ENCODE results near the gene SEMA4D.
"Not testable (repeated sequence)": the region's sequence is repeated elsewhere in the genome, so short reads cannot be mapped to it uniquely, and the experiment has no call there.

SEMA4D gene

DNA sequence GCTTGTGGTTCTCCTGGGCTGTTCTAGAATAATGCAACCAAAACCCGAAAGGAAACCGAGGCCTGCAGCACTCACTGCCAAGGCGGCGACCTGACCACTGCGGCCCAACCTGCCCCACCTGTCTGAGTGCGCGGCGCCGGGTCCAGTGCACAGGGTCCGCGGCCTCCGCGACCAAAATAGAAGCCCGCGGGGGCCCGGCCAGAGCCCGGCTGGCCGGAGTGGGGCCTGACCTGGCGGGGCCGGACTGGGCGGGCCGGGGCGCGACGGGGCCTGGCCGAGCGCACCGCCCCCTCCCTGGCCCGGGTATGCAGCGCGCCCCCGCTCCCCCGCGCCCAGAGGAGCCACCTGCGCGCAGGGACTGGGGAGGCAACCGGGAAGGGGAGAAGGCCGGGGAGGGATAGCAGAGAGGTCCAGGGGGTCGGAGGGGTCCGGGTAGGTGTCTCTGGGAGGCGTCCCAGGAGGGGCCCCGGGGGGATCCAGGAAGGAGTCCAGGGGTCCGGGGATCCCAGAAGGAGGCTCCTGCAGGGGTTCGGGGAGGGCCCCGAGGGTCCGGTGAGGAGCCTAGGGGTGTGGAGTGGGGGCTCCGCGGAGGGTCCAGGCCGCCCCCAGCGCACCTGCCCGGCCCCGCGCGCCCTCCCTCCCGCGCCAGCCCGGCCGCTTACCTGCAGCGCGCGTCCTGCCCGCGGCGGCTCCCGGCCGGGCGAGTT is 503 bp downstream of the SEMA4D start:
- FAIRE-seq, result no peak

DNA sequence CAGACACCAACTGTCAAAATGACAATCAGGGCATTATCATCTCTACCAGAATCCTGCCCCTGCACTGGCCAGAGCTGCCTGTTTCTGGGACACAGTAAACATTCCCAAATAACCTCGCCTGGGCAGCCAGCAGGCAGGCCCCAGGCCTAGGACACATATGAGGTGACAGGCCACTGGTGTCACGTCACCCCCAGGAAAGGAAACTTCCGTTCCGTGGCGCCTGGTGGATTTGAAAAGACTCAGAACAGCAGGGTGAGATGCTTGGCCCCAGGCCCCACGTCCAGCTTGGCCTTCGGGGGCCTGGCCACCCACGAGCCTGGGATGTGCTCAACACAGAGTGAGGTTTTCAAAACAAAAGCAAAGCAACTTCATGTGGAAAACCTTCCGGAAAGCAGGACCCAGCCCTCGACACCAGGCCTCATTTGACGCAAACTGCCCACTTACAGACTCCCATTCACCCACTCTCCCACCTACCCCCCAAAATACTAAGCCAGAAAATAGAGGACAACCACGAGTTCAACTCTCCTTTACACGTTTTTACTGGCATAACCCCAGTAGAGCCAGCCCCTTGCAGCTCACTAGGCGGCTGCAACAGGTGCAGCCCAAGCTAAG is 1.2 kb downstream of the SEMA4D start:
- no peak for FAIRE-seq

DNA sequence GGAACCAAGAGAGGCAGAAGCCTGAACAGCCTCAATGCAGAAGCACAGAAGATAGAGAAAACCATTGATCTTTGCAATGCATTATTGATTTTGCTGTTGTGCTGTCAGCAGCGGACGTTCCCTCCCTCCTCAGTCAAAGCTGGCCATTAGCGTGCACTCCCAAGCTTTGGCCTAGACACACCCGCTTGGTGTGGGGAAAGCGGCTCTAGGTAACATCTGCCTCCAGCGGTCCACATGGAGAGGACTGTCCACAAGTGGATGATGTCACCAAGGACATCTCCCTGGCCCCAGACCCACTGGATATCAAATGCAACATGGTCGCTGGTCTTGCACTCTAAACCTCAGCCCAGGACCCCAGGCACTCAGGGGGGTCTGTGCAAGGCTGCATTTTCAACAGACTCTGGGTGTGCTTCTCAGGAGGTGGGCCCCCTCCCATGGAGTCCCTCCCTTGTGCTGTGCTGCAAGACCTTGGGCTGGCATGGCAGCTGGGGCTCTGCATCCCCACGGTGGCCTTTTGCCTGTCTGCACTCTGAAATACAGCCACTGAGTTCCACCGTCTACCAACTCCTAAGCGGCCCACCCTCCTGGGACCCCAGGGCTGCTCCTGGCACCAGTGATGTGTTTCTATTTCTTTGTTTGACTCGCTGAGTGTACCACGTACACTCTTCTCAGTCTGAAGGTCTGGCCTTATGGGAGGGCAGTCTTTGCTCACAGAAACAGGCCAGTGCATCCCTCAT is 1.9 kb downstream of the SEMA4D start:
- no peak for FAIRE-seq

DNA sequence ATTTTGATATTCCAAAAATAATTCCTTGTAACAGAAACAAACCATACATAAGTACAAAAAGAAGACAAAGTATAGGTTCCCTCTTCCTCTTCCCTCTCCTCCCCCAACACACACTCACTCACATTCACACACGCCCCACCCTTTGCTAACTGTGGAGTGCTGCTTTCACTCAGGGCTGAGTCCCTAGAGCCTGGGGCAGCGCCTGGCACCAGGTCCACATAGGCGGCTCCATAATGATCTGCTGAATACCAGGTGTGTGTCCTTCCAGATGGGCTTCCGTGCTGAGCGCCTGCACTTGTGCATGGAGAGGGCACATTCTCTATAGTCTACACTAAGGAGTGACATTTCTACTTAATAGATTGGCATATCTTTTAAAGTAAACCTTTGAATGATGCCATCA is 3.7 kb downstream of the SEMA4D start:
- FAIRE-seq, result no peak

DNA sequence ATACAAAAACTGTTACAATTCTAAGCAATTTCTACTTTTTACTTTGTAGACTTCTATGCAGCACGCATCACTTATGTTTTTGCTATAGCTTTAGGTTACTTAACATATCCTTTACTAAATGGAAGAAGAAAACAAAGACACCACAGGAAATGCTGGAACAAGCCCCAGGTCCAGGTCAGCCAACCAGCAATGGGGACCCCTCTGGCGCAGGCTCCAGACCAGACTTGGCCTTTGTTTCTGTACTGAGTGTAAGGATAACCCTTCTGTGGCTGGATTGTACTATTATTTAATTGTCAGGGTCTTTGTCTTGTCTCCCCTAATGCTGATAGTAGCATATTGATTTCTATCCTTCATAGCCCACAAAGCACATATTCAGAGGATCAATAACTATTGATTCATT is 4.2 kb downstream of the SEMA4D start:
- no peak for FAIRE-seq

DNA sequence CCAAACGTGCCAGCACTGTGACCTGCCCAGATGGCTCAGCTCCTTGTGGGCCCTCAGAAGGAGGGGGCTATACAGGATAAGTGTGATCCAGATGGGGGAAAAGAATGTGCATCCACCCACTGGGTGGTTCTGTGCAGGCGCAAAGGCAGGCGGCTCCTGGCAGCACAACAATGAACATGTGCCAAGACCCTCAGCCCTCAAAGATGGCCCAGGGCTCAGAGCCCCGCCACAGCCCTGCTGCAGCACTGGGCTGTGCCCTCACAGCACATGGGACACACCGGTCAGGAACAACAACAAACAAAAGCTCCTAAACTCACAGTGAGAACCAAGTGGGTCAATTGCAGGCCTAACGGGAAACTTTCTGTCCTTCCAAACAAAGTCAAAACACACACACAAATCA is 4.7 kb downstream of the SEMA4D start:
- no peak for FAIRE-seq

DNA sequence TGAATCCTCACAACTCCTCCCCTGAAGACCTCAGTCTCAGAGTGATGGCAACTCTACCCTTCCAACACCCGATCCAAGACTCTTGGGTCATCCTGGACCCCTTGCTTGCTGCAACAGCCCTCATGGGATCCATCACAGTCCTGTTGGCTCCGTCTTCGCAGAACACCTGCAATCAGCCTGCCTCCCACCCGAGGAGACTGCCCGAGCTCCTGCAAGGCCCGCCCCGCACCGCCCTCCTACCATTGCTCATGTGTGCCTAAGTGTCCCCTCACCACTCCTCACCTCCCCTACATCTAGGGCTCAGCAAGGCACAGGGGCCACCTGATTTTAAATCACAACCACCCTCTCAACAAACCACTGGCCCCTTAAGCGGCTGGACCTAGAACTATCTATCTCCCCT is 5.3 kb downstream of the SEMA4D start:
- no peak for FAIRE-seq

DNA sequence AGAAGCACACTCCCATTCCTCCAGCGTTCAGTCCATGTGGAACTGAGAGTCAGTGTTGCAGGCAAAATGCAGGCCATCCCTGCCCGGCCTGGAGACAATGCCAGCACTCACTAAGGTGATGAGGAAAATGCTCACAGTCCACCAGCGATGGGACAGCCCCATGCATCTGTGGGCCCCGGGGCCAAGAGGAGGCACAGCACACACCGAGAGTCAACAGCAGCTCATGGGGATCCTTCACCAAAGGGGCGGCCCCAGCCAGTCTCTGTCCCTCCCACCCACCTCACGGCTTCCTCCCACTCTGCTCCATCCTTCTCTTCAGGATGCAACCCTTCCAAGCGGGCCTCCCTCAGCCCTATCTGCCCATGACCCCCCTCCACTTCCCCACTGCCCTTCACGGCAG is 6.2 kb downstream of the SEMA4D start:
- no peak for FAIRE-seq

DNA sequence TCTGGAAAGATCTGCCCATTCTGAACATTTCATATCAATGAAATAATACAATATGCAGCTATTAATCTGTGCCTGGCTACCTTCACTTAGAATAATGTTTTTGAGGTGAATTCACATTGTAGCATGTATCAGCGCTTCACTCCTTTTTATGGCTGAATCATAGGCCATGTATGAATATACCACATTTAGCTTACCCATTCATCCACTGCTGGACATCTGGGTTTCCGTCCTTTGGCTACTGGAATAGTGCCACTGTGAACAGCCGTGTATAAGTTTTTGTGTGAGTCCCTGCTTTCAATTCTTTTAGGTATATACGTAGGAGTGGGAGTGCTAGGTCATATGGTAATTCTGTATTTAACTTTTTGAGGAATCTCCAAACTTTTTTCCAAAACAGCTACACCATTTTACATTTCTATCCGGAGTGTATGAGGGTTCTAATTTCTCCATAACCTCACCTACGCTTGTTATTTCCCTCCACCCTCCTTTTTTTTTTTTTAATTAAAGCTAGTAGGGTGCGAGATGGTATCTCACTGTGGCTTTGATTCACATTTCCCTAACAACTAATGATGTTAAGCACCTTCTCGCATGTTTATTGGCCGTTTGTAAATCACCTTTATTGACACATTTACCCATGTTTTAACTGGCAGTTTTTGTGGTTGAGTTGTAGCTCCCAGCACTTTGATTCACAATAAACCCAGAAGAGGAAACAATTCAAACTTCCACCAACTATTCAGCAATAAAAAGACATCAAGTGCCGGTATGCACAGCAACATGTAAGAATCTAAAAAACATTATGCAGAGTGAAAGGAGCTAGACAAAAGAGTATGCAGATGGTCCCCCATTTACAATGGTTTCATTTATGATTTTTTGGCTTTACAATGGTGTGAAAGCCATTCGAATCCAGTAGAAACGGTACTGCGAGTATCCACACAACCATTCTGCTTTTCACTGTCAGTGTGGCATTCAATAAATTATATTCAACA is 8.1 kb downstream of the SEMA4D start:
- peak; percentile 62 for FAIRE-seq

DNA sequence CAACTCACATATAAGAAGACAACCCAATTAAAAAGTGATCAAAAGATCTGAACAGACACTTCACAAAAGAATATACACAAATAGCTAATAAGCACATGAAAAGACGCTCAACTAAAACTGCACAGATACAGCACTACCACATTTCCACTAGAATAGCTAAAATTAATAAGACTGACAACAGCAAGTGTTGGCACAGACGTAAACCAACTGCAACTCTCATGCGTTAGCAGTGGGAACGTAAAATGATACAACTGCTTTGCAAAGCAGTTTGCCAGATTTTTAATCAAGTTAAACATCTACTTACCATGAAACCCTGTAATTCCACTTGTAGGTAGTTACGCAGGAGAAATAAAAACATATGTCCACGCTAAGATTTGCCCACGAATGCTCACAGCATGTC is 9.0 kb downstream of the SEMA4D start:
- no peak for FAIRE-seq

DNA sequence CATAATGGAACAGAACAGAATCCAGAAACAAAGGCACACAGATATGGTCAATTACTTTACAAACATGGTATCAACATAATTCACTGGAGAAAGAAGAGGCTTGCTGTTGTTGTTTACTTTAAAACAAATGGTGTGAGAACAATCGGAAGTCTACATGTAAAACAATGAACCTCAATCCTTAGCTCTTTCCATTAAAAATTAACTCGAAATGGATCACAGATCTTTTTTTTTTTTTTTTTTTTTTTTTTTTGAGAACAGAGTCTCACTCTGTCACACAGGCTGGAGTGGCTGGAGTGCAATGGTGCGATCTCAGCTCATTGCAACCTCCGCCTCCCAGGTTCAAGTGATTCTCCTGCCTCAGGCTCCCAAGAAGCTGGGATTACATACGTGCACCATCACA is 9.8 kb downstream of the SEMA4D start:
- no peak for FAIRE-seq

DNA sequence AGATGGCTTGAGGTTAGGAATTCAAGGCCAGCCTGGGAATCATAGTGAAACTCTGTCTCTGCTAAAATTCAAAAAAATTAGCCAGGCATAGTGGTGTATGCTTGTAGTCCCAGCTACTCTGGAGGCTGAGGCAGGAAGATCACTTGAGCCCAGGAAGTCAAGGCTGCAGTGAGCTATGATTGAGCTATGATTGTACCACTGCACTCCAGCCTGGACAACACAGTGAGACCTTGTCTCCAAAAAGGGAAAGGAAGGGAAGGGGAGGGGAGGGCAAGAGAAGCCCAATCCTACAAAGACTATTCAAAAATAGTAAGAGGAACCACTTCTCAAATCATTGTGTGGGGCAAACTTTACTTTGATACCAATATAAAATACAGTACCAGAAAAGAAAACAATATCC is 11.2 kb downstream of the SEMA4D start:
- FAIRE-seq, result no peak

DNA sequence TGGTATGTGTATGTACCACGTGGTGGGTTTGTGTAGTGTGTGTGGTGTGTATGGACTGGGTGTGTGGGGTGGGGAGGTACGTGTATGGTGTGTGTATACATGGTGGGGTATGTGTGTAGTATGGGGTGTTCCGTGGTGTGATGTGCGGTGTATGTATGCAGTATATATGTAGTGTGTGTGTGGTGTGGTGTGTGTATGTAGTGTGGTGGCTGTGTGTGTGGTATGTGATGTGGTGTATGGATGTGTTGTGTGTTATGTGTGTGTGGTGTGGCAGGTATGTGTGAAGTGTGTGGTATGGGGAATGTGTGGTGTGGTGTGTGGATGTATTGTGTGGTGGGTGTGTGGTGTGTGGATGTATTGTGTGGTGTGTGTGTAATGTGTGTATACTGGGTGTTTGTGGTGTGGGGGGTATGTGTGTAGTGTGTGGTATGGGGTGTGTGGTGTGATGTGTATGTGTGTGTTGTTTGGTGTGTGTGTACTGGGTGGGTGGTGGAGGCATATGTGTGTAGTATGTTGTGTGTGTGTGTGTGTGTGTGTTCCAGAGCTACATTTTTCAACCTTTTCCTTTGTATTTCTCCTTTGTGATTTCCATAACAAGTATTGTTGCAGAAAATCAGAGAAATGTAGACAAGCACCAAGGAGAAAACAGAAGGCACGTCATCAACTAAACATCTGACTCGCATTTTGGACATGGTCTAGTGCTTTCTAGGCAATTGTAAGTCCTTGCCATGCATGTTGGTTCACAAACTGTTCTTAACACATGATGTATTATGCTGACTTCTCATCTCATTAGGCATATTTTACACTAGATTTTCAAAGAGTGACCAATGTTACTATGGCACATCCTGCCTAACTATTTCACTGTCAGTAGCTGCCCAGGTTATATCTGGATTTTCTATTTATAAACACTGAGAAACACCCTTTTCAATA is 13.2 kb downstream of the SEMA4D start:
- FAIRE-seq, result no peak

DNA sequence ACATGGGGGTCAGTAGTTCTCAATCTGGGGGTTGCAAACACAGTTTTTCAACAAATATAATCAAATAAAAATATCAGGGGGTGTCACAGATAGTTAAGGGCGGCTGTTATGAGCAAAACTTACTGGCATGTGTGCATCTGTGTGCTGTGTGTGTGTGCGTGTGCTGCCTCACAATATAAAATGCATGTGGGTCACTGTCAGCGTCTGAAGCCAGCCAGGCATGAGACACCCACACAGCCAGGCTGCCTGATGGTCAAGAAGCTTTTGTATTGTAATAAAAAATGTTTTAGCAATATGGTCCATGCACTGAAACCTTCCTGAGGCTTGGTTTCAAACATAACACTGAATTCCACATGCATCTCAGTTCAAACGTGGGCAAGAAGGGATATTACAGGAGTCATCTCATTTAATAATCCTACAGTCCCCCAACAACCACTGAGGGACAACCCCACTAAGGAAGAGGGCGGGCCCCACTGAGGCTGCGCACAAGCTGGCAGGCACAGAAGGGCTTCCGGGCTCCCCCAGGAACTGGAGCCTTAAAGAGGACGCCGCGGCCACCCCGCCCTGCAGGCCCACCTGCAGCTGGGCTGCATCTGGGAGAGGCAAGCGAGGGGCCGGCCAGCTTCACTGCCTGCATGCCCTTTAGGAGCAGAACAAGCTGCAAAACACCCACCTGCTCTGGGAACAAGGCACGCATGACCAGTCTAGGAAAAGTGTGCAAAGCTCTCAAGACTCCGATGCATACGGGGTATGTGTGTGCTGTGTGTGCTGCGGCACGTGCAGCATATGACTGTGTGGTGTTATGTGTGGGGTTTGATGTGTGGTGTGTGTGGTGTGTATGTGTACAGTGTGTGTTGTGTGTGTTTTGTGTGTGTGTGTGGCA is 14.1 kb downstream of the SEMA4D start:
- FAIRE-seq, result no peak

DNA sequence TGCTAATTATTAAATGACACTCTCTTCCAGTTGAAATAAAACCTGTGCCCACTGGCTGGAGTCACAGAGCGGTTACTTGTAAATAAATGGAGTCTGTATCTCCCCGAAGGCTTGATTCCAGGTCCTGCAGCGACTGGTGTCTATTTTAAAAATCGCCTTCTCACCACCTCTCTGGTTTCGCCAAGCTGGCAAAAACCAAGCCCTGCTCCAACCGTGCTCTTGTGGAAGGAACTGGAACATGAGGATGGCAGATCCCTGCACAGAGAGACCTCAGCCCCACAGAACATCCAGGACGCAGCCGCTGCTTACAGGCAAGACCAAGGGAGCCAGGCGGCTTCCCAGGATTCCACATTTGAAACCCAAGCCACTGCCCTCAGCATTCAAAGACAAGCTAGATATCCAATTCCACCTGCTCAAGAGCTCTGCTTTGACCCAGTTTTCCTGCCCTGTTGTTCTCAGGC is 15.0 kb downstream of the SEMA4D start:
- no peak for FAIRE-seq

DNA sequence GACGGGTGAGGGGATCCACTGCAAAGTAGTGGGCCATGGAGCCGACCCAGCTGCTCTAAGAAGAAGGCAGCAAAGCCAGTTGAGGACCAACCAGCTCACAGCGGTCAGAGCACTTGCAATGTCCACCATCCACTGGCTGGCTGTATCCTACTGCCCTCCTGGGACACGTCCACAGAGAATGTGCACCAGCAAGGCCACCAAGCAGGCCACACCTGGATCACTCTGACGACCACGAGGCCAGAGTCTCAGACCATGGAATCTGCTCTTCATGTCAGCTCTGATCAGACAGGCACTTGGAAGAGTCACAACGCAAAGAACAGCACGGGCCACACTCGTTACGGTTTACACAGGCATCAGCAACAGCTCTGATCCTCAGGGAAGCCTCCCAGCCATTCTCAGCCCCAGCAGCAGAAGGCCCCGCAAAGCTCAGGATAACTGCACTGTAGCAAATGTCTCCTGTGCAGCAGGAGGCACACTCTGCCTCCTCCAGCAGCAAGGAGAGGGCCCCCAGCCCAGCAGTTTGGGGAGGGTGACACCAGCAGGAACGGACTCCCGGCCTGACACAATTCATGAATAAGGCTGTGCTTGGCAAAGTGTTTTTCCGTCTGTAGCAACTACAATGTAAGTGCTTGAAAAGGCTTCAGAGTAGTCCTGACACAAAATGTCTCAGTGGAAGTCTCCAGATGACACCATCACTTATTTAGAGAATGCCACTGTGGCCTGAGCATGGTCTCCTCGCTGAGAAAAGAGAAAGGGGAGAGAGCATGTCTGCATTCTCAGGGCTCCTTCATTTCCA is 15.7 kb downstream of the SEMA4D start:
- FAIRE-seq, result no peak

DNA sequence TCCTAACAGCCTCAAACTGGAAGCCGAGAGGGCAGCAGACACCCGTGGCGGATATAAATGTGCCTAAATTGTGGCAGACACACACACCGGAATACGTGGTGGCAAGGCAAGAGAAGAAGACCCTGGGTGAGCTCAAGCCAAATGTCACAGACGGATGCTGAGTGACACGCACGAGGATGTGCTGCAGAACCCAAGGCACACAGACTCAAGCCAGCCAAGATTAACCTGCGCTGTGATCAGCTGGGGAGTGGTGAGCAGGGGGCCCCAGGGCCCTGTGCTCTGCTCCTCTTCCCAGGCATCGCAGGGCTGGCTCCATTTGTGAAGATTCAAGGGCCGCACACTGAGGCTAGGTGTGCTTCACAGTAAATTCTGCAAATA is 16.4 kb downstream of the SEMA4D start:
- FAIRE-seq, result no peak

DNA sequence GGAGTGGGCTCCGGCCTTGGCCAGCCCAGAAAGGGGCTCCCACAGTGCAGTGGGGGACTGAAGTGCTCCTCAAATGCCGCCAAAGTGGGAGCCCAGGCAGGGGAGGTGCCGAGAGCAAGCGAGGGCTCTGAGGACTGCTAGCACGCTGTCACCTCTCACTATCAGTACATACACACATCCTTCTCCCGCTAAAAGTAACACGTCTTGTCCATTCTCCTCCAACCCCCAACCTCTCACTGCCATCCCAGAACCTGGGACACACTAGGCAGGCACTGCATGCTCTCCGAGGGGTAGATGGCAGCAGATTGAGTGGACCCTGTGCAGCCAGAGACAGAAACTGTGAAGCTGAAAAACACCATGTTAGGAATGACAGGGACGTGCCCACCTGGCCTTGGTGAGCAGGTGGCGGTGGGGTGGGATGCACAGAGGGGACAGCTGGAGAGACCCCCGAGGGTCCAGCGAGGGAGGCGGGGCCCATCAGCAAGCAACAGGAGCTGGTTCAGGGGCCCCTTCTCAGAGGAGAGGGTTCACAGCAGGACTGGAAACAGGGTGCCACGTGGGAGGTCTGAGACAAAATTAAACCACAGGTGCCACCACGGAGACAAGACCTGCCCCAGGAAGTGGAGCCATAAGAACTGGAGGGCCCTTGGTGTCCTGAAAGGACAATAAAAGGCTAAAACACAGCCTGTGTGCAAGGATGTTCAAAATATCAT is 16.9 kb downstream of the SEMA4D start:
- FAIRE-seq, result no peak

DNA sequence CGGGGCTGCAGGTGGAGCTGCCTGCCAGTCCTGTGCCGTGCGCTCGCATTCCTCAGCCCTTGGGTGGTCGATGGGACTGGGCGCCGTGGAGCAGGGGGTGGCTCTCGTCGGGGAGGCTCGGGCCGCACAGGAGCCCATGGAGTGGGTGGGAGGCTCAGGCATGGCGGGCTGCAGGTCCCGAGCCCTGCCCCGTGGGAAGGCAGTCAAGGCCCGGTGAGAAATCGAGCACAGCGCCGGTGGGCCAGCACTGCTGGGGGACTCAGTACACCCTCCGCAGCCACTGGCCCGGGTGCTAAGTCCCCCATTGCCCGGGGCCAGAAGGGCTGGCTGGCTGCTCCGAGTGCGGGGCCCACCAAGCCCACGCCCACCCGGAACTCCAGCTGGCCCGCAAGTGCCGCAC is 17.5 kb downstream of the SEMA4D start:
- not testable (repeated sequence) for FAIRE-seq
